Stimulated activated CD4-positive, alpha-beta T cell treated with anti-CD3 and anti-CD28 coated beads, TNF-alpha, amount 100 ng/mL, for 4 hours (primary cell): Measurements from ENCODE around the gene GTPBP3.

Experiments used
- DNase-seq, 3 experiments: peaks; one replicate each; pipeline ENCODE4 v3.0.0-alpha.2; 2020; ENCODE audit warnings: low read depth in 3 of 3

GTPBP3 gene

DNA sequence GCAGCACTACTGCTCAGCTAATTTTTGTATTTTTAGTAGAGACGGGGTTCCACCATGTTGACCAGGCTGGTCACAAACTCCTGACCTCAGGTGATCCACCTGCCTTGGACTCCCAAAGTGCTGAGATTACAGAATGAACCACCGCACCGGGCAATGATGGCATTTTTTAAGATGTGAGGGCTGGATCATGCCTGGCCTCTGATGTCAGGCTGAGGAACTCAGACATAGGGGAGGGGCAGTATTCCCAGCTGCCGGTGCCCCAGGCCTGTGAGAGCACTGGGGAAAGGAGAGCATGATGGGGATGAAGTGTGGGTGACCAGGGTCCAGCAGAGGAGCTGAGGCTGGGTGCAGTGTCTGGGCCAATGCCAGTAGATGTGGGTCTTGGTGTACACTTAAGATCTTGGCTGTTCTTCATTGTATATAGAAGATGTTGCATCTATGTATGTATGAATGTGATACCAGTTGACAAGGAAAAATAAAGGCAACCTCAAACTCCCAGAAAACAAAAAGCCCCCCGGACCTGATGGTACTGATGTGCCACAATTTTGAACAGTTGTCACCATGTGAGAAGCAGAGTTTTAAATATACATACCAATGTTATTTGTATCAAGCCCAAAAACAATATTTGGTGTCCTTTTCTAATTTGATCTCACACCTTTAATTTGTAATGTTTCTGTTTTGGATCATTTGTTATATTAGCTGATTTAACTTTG, 43.2 kb downstream of the GTPBP3 start:
- DNase-seq = no peak

DNA sequence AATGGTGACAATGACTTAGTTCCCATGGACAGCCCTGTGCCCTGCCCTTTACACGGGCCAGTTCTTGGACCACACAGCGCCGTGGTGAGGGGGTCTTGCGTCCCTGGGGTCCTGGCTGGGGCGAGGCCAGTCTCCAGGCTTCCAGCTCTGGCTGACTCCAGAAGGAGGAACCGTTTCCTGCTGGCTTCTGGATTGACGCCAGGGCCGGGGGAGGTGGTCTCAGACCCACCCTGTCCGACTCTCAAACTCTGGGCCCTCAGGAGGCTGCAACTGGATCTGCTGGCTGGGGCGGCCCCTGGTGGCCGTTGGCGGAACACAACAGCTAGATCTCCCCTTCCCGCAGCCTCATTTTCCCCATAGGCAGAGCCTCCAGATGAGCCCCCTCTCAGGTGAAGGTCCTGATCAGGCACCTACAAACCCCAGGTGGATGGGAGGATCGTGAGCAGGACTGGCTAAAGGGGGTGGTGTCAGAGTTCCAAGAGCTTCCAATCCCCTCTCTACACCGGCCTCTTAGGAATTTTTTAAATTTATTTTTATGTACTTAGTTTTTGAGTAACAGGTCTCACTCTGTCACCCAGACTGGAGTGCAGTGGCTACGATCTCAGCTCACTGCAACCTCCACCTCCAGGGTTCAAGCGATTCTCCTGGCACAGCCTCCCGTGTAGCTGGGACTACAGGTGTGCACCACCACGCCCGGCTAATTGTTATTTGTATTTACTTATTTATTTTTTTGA, 48.7 kb downstream of the GTPBP3 start:
- DNase-seq = peak; percentile 41 to 44 (median 42)

DNA sequence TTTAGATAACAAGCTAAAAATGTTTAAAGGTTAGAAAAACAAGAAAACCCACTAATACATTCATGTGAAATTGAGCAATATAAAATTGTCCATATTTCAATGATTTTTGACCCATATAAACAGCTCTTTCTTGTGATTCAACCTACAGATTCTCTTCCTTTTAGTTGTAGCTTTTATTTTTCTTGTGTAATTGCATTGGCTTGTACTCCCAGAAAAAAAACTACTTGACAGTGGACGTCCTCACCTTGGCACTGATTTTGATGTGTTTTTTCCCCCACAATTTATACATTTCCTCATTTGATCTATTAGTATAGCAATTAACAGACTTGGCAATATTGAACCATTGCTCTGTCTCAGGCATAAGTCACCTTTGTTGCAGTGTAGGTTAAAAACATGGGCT, 51.9 kb downstream of the GTPBP3 start:
- no peak for DNase-seq

DNA sequence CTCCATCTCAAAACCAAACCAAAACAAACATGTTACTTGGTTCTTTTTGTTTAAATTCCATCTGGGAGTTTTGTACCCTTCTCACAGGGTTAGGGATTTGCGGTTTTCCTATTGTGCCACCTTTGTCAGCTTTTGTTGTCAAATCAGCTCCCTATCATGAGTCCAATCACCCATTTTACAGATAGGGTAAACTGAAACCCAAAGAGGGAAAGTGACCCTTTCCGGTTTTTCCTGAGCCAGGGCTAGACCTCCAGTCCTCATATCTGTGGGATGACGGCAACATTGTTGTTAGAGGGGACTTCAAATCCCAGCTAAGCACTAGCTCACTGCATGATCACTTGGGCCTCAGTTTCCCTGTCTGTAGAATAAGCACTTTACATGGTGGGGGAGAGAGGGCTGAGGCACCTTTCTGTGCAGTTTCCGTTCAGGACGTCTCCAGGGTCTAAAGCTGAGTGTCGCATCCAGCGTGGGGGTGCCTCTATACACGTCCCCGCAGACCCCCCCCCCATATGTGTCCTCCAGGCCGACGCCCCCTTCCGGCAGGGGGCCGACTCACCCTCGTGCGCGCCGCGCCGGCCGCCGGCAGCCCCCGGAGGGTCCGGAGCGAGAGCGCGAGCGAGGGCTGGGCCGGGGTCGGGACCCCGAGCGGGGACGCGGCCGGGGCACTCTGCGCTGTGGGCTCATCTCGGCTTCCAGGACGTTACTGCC, 52.8 kb downstream of the GTPBP3 start:
- DNase-seq = no peak

DNA sequence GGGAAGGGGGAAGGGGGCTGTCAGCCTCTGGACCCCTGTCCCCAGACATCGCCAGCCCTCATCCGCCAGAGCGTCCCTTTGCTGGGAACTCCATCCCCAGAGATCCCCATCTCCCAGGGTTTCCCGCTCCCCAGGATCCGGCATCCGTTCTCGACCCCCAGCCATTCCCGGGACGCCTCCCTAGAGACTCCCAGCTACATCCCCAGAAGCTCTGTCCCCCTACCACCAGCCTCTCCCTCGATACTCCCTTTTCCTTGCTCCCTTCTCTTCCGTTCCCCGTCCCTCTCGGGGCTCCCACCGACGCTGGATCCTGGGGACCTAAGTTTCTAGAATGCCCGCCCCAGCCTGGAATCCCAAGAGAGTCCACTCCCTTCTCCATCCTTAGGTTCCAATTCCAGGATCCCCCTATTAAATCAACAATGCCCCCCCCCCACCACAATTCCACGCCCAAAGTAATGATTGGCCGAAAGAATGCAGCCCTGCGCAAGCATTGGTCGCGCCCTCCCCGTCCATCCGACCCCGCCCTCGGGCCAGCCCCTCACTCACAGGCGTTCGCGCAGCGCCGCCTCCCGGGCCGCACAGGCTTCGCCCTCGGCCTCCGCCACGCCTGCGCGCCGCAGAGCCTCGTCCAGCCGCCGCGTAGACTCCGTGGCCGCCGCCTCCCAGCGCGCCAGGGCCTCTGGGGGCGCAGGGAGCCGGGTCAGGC, 53.5 kb downstream of the GTPBP3 start:
- DNase-seq = peak; percentile 72 to 87 (median 77)

DNA sequence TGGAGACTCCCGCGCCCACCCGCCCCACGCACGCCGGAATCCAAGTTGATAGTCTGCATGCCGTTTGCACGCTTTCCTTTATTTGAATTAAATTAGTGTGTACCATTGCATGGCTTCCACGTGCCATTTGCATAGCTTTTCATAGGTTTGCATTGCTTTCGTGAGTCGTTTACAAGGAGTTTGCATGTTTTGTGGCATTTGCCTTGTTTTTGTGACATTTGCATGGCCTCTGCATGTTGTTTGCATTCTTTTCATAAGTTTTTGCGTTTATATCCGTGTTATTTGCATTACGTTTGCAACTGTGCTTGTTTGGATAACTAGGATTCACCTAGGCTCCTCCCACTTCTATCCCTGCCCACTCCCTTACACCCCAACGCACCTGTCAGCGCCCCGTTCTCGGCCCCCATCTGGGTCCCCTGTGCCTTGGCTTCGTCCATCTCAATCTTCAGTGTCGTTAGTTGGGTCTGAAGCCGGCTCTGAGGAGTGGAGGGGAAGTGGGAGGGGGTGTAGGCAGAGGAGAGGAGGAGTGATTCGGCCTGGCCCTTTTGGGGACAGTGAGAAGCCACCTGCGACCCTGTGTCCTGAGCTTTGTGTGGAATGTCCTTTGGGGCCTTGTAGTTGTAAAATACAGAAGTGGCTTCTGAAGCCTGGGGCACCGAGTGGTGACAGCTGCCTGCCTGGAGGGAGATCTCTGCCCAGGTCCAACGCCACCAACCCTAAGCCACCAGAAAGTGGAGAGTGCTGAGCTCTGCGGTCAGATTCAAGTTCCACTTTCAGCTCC, 54.2 kb downstream of the GTPBP3 start:
- DNase-seq = no peak
